ENCODE results near the gene CHN2. TPM values are rescaled to one million over a fixed set of nuclear protein-coding genes. Genes with fewer than 3 reads are reported as not detected.

Gene CHN2
- total RNA-seq, 1 donor from 2014 or later, result 34.2 TPM

DNA sequence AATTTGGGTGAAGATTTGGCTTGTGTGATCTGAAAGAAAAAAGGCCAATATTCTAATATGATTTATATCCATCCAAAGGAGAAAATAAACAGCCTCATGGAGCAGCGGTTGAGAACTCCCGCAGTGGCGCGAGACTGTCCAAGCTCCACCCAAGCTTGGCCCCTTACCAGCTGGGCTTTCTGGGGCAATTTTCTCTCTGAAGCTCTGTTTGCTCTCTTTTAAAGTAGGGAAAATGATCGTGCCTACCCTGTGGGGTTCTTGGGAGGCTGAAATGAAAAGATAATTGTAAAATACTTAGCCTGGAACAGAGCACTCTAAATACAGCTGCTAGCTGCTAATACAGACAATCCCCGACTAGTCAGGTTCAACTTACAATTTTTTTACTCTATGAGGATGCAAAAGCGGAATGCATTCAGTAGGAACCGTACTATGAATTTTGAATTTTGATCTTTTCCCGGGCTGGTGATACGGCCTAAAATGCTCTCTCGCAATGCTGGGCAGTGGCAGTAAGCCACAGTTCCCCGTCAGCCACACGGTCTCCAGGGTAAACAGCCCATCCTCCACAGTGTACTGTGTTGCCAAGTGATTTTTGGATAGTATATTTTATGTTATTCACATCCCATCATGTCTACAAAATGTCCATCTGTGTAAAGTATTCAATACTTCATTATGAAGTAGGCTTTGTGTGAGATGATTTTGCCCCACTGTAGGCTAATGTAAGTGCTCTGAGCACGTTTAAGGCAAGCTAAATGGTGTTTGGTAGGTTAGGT, 137.7 kb downstream of the CHN2 start:
- DNase-seq (ENCODE audit: low spot score), result no peak

DNA sequence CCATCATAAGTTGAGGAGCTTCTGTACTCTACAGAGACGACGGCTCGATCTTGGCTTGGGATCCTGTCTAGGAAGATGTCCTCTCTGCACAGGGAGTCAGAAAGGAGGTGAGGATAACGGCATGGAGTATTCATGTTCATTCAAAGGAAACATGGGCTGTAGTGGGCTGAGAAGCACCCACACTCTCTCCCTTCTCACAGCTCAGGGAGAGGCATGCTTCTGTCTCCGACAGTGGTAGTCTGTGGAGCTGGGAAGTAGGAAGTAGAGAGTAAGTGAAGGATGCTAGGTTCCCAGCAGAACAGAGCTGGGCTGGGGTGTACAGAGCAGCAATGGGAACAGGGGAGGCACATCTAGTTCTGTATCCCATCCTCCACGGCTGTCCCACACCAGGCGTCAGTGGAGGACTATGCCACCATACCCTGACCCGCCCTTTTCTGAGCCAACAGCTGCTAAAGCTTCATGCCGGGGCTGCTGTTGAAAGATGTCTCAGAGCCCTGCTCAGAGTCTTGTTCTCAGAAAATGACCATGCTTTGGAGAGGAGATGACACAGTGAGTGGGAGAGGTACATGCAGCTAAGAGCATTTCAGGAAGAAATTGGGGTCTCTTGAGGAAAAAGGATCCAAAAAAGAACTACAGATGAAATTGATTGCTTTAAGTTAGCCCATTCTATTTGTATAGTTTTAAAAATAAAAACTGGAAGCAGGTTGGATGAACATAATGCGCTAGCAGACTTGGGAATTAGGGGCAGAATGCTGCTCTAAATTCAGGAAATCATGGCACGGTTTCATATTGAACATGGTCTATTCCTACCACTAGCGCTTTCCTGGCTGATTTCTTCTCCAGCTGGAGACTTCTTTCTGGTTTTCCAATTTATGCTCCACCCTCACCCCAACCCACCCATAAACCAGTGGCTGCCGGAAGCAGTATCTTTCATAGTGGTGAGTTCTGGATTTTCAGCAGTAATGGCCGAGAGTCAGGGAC, 138.6 kb downstream of the CHN2 start:
- DNase-seq (ENCODE audit: low spot score), result no peak

DNA sequence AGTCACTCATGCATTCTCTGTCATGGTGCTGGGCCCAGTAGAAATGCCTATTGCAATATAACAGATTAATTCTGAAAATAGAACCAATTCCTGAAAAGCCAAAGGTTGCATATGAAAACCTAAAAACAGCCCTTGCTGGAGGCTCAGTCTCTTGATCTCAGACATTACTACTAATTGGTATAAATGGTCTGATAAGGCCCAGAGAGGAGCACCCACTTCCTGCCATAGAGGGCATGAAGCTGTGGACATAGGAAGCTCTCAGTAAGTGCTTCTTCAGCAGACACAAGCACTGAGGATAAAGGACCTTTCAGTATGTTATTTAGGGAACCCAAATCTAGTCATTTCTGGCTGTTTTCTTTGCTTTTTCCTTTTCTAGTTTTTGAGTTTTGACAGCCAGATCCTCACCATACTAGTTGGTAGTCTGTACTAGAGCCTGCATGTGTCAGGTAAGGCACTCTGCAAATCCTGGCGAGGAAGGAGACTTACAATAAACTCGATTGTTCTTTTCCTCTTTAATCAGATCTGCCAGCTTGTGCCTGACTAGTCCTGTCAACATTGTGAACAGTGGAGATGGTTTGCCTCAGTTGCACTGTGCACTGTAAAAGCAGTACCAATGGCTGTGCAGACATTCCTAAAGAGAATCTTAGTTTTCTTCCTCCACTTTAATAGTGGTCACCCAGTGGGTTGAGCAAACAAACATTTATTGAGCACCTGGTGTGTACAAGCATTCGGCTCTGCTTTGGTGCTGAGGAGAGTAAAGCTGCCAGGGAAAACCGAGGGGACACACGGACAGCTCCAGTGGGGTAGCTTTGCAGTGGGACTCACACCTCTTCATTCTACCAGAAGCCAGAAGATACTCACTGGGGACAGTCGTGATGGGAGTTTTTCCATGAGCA, 140.9 kb downstream of the CHN2 start:
- no peak for DNase-seq (ENCODE audit: low spot score)

DNA sequence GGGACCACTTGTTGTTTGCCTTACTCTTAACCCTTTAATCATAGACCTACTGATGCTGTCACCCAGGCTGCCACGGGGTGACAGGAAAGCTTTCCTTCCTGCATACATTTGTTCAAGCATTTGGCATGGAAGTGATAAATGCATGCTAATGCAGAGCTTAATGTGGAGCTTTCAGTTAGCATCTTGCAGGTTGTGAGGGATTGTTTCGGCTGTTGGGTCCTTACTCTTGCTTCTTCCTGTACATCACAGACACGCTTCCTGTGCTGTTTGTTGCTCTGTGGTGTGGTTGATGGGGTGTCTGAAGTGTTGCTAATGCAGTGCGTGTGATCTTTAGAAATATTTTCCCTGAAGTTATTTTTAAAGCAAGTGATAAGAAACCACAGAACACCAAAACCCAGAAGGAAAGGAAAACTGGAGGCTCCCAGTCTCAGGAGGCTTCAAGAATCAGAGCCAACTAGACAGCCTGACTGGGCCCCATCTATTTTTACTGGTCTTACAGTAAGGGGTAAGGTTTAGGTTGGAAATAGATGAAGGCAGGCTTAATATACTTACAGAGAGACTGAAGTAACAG, 143.1 kb downstream of the CHN2 start:
- no peak for DNase-seq (ENCODE audit: low spot score)

DNA sequence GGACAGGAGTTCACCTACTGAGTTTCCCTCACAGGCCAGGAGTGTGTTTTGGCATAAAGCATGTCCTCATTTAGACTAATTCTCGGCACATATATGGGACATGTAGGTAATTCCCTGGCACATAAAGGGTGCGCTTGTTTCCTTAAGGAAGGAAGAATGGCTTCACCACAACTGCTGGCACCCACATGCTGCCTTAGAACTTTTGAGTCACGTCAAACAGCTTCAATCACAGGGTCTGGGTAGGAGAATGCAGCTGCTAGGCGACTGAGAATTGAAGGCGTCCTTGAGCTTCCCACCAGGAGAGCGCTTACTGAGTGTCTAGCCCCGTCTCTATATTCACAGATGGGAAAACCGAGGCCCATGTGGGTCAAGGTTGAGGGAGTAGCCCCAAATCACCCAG, 146.1 kb downstream of the CHN2 start:
- DNase-seq (ENCODE audit: low spot score), result no peak

DNA sequence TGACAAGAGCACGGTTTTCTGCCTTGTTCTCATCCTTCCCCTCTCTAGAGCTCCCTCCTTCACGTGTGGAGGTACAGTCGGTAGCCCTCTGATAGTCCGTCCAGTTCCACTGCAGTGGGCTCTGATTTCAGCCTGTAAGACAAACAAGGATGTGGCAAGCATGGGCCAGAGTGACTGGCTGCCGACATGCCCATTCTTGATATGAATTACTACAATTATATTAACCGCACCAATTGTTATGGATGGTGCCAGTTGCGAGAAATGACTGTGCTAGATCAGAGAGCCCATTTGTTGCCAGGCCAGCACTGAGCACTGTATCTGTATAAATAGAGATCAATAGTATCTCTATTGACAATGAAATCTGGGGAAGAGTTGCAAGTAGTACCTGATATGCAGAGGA, 146.6 kb downstream of the CHN2 start:
- DNase-seq (ENCODE audit: low spot score), result no peak

DNA sequence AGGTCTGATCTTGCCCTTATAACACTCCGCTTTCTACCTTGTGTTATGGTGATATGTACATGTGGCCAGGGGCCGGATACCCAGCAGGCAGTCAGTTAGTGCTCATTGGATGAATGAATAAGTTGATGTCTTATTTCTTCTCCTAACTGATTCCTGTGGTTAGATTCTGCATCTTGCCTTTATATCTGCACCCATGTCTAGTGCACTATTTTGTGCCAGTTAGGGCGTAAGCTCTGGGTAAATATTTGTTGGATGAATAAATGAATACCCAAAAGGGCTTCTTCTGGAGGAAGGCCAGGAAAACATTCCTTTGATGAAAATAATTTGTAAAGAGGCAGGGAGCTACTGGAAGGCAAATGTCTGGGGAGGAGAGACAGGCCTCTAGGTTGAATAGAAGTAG, 148.2 kb downstream of the CHN2 start:
- DNase-seq (ENCODE audit: low spot score), result no peak

DNA sequence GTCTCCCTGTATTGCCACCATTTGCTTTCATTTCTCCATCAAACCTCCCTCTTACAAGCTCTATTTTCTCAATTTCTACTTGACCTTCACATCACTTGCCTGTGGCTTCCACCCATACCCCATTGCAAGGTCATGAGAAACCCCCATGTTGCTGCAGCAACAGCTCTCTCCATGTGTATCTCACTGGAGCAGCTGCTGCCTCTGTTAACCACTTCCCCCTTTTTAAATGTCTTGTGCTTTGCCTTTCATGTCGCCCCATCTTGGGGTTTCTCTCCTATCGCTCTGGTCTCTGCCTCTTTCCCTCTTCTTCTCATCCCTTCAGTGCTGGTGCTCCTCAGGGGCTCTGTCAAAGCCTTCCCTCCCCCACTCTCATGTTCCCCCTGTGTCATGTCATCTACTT, 148.8 kb downstream of the CHN2 start:
- no peak for DNase-seq (ENCODE audit: low spot score)

DNA sequence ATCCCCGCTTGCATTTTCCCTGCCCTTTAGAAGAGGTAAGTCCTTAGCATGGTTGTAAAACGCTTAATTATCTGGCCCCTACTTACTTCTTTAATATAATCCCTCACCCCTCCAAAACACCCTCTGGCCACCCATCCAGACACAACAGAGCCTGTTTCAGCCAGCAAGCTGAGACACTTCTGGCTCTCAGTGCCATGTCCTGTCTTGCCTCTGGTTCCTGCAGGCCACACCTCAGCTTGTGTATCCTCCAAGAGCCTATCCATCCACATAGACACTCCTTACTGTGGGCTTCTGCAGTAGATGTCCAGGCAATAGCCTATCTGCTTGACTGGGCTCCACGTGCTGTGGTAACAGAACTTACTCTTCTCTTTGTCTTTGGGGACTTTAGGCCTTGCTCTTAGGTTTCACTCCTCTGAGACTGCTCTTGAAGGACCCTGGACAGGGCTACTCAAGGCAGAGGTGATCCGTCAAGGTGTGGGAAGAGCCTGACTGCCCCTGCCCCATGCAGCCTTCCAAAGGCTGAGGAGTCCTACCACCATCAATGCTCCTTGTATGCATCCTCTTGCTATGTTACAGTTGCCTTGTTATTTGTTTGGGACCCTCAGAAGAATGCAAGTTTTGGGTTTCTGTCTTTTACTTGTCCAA, 149.9 kb downstream of the CHN2 start:
- DNase-seq (ENCODE audit: low spot score), result no peak

DNA sequence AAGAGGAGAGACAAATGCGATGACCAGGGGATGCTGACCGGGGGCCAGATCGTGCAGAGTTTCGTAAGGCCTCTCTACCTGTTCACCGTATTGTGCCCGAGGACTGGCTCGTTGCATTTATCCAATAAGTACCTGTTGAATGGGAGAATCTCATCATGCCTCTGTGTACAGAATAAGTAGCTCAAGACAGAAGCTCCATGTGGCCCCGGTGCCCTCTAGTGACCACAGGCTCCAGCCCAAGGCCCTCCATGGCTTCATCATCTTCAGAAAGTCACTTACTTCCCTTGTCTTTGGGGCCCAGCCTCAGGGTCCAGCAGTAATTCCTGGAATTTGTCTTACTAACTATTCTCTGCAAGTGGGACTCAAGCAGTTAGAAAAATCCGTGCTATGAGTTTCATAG, 151.0 kb downstream of the CHN2 start:
- no peak for DNase-seq (ENCODE audit: low spot score)

DNA sequence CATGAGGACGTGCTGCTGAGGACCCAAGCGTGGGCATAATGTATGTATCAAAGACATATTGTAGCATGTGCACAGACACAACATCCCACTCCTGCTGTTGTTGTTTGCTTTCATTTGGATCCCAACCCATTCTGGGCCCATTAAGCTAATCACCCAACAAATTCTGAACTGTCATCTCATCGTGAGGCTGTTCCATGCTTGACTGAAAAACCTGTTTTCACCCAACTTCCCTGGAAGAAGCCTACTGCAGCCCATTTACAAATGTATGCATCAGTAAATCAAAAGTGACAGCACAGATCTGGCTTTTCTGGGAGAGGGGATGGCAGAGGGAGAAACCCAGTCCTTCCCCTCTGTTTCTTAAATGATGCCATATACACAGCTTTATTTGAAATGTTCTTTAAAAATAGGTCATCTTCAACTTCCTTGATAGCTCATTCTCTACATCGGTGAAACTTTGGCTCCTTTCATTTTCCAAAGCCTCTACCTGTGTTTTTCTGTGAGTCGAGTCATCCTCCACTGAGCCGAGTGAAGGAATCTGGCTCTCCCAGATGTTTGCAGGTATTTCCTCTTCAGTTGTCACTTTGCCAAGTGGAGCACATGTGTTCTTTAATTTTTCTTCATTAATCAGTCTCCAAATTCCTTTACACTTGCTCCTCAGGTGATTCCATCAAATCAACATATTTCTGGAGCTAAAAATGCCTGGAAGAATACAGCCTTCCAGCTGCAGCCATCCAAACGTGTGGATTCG, 151.8 kb downstream of the CHN2 start:
- no peak for DNase-seq (ENCODE audit: low spot score)

DNA sequence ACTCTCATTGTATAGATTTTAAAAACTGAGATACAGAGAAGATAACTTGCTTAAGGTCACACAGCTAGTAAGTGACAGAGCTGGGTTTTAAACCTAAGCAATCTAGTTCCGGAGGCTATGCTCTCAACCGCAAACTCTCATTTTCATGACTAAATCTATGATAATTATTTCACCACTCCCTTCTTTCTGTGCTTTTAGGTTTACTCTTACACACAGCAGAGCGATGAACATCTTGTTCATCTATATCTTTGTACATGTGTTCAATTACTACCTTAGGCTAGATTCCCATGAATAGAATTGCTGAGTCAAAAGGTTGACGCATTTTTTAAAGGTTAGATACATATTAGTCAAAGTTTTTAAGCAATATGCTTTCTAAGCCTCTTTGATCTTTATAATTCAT, 154.8 kb downstream of the CHN2 start:
- DNase-seq (ENCODE audit: low spot score), result no peak

DNA sequence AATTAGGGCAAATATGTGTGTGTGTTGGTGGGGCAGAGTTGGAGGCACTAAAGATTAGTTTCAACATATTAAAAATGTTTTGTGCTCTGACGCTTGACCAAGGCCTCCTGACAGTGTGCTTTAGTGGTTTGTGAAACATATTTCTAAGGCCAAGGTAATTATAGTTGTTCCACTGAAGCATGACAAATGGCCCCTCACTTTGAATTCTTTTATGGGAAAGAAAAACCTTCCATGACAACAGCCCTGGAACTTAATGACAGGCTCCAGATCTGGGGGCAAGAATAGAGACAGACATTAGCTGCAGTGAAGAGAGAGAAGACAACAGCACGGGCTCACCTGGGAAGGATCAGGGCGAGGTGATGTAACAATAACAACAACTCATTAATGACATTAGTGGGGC, 155.8 kb downstream of the CHN2 start:
- no peak for DNase-seq (ENCODE audit: low spot score)

DNA sequence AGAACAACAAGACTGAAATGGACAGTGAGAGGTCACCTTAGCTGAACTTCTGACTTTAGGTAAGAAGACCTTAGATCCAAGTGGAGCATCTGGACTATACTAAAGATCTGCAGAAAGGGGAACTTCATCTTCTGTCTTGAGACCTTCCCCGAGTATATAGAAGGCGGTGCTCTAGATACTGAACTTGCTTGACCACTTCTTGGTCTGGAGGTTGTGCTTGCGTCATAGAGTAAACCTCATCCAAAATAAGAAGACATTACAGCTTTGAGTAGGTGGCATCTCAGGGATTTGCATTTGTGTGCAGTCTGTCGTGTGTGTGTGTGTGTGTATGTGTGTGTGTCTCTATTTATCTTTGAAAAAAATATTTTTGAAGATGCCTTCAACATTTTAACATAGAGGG, 157.5 kb downstream of the CHN2 start:
- DNase-seq (ENCODE audit: low spot score), result no peak

DNA sequence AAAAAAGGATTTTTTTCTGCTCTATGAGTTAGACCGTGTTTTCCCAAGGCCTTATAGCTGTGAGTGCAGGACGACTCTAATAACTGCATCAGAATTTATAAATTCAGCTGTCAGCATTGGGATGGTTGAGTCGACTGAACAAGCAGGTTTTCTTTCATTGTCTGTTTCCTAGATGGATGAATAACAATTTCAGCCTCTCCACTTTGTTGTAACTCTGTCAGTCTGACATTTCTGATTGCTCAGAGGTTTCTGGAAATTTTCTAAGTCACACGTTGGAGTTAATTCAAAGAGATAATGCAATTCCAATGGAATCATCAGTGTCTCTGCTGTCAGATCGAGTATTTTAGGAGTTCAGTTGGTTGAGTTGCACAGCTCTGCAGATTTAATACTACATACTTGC, 159.2 kb downstream of the CHN2 start:
- no peak for DNase-seq (ENCODE audit: low spot score)

DNA sequence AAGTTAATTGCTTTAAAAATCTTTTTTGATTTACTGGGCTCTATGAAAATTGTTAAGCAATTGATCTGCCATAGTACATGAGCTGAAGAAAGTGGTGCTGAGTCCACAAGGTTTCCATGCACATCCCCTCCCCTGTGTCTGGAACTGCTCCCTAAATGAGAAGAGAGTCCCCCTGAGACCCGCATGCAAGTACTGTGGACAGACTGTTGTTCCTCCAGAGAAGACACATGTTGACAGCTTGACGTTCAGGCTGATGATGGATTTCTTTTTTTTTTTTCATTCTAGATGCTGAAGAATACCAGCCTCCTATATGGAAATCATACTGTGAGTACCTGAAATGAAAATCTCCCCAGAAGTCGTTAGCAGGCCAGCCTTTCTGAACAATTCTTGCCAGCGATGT, 159.8 kb downstream of the CHN2 start:
- no peak for DNase-seq (ENCODE audit: low spot score)

DNA sequence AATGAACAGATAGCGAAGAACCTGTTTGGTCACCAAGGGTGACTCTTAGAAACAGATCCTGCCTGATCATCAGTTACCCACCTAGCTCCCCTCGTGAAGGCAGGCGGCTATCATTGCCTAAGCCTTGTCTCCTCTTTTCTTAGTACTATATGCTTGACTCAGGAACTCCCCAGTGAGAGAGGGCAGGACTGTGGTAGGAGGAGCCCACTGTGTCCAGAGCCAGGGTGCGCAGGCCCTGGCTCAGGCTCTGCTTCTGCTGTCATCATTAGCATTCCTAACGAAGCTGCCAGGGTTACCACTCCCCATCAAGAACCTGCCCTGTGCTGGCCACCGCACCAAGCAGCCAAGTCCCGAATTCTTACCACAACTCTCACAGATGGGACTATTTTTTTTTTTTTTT, 160.8 kb downstream of the CHN2 start:
- DNase-seq (ENCODE audit: low spot score), result no peak

DNA sequence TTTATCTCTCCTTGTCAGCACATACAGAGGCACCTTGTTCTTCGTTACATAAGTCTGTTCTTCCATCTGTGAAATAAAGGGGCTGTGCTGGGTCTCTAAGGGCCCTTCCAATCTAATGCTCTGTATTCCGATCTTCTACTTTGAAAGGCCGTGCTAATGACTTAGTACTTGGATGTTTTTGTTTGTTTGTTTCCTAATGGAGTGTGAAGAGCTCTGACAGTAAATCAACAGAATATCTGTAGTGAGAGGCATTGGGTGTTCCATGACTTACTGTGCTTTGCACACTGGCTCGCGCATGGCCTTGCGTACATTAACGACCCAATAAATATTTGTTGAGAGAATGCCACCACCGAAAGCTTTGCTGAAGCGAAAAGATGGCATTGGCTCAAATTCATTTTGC, 162.1 kb downstream of the CHN2 start:
- DNase-seq (ENCODE audit: low spot score), result no peak

DNA sequence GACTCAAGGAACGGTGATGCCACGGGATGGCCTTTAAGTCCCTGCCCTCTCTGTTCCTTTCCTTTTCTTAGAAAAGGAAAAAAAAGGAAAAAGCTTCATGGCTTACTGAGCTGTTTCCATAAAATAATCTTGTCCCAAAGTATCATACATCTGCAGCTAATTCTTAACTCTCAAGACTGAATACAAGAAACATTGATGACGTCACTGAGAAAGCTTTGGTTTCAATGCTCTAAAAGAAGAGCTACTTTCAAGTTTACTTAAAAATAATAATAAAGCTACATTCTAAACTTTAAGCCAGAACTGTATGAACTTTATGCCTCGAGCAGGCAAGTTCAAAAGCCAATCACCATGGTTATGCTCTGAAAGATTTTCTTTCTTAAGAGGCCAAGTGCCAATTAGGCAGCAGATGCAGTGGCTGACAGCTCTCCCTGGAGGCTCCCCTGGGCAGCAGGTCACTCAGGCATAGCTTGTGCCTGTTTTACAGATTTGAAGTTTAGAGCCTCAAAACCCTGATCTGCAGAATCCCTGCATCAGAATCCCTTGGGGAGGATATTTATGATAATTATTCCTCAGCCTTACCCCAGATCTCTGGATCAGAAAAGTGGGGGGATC, 165.0 kb downstream of the CHN2 start:
- no peak for DNase-seq (ENCODE audit: low spot score)
